ENCODE data around the gene RAB7A.

RAB7A gene

GRCh38 chr3:128800241-128801187, 74.5 kb downstream of the RAB7A start:
- Histone ChIP-seq H3K36me3 (ENCODE audit: control insufficient read depth, insufficient read depth, low read length) (peaks cover 6% of the 10 kb centered on the region), H3K9me3 (ENCODE audit: control insufficient read depth, insufficient read depth, low read length) (no peaks in the 10 kb centered on the region), H3K4me1 (ENCODE audit: control insufficient read depth, insufficient read depth, low read length) (peaks cover 4% of the 10 kb centered on the region), H3K27me3 (ENCODE audit: control insufficient read depth, insufficient read depth, low read length) (no peaks in the 10 kb centered on the region), H3K4me3 (ENCODE audit: low read depth, low read length) (no peak overlapping the region), H3K9ac (ENCODE audit: low read depth, low read length) (no peak overlapping the region)

- Histone ChIP-seq H3K27me3 (ENCODE audit: control insufficient read depth, insufficient read depth, low read length) (no peaks in the 10 kb centered on the region), H3K9me3 (ENCODE audit: control insufficient read depth, insufficient read depth, low read length) (no peaks in the 10 kb centered on the region), H3K36me3 (ENCODE audit: control insufficient read depth, insufficient read depth, low read length) (peaks cover 13% of the 10 kb centered on the region), H3K4me3 (ENCODE audit: low read depth, low read length) (no peak overlapping the region), H3K4me1 (ENCODE audit: control insufficient read depth, insufficient read depth, low read length) (peaks cover 4% of the 10 kb centered on the region), H3K9ac (ENCODE audit: low read depth, low read length) (no peak overlapping the region)
These were observed 75.9 kb downstream of the RAB7A start for GRCh38 chr3:128801779-128802380.

- no peak overlapping the region for H3K4me3 ChIP-seq (ENCODE audit: low read depth, low read length)
- peaks cover 22% of the 10 kb centered on the region for H3K36me3 ChIP-seq (ENCODE audit: control insufficient read depth, insufficient read depth, low read length)
- H3K9me3 ChIP-seq (ENCODE audit: control insufficient read depth, insufficient read depth, low read length): no peaks in the 10 kb centered on the region
- H3K9ac ChIP-seq (ENCODE audit: low read depth, low read length): no peak overlapping the region
- no peaks in the 10 kb centered on the region for H3K27me3 ChIP-seq (ENCODE audit: control insufficient read depth, insufficient read depth, low read length)
- H3K4me1 ChIP-seq (ENCODE audit: control insufficient read depth, insufficient read depth, low read length): peaks cover 4% of the 10 kb centered on the region
These were observed 77.3 kb downstream of the RAB7A start for GRCh38 chr3:128803307-128803706.

GRCh38 chr3:128804017-128804810, 78.2 kb downstream of the RAB7A start:
- no peak overlapping the region for H3K9ac ChIP-seq (ENCODE audit: low read depth, low read length)
- H3K4me1 ChIP-seq (ENCODE audit: control insufficient read depth, insufficient read depth, low read length): peaks cover 4% of the 10 kb centered on the region
- no peak overlapping the region for H3K4me3 ChIP-seq (ENCODE audit: low read depth, low read length)
- no peaks in the 10 kb centered on the region for H3K27me3 ChIP-seq (ENCODE audit: control insufficient read depth, insufficient read depth, low read length)
- H3K36me3 ChIP-seq (ENCODE audit: control insufficient read depth, insufficient read depth, low read length): peaks cover 17% of the 10 kb centered on the region
- H3K9me3 ChIP-seq (ENCODE audit: control insufficient read depth, insufficient read depth, low read length): no peaks in the 10 kb centered on the region

- Histone ChIP-seq H3K36me3 (ENCODE audit: control insufficient read depth, insufficient read depth, low read length) (peaks cover 17% of the 10 kb centered on the region), H3K4me3 (ENCODE audit: low read depth, low read length) (no peak overlapping the region), H3K27me3 (ENCODE audit: control insufficient read depth, insufficient read depth, low read length) (no peaks in the 10 kb centered on the region), H3K9ac (ENCODE audit: low read depth, low read length) (no peak overlapping the region), H3K9me3 (ENCODE audit: control insufficient read depth, insufficient read depth, low read length) (no peaks in the 10 kb centered on the region), H3K4me1 (ENCODE audit: control insufficient read depth, insufficient read depth, low read length) (peaks cover 4% of the 10 kb centered on the region)
These were observed 78.8 kb downstream of the RAB7A start for GRCh38 chr3:128804811-128805155.

GRCh38 chr3:128805772-128806171, 79.8 kb downstream of the RAB7A start:
- peaks cover 4% of the 10 kb centered on the region for H3K4me1 ChIP-seq (ENCODE audit: control insufficient read depth, insufficient read depth, low read length)
- H3K27me3 ChIP-seq (ENCODE audit: control insufficient read depth, insufficient read depth, low read length): no peaks in the 10 kb centered on the region
- peaks cover 21% of the 10 kb centered on the region for H3K36me3 ChIP-seq (ENCODE audit: control insufficient read depth, insufficient read depth, low read length)
- no peak overlapping the region for H3K4me3 ChIP-seq (ENCODE audit: low read depth, low read length)
- no peak overlapping the region for H3K9ac ChIP-seq (ENCODE audit: low read depth, low read length)
- H3K9me3 ChIP-seq (ENCODE audit: control insufficient read depth, insufficient read depth, low read length): no peaks in the 10 kb centered on the region

GRCh38 chr3:128806588-128806987, 80.6 kb downstream of the RAB7A start:
- H3K4me1 ChIP-seq (ENCODE audit: control insufficient read depth, insufficient read depth, low read length): peaks cover 4% of the 10 kb centered on the region
- H3K27me3 ChIP-seq (ENCODE audit: control insufficient read depth, insufficient read depth, low read length): no peaks in the 10 kb centered on the region
- H3K9ac ChIP-seq (ENCODE audit: low read depth, low read length): no peak overlapping the region
- H3K36me3 ChIP-seq (ENCODE audit: control insufficient read depth, insufficient read depth, low read length): peaks cover 21% of the 10 kb centered on the region
- no peak overlapping the region for H3K4me3 ChIP-seq (ENCODE audit: low read depth, low read length)
- no peaks in the 10 kb centered on the region for H3K9me3 ChIP-seq (ENCODE audit: control insufficient read depth, insufficient read depth, low read length)

GRCh38 chr3:128807186-128807830, 81.3 kb downstream of the RAB7A start:
- no peak overlapping the region for H3K4me3 ChIP-seq (ENCODE audit: low read depth, low read length)
- peaks cover 4% of the 10 kb centered on the region for H3K4me1 ChIP-seq (ENCODE audit: control insufficient read depth, insufficient read depth, low read length)
- no peaks in the 10 kb centered on the region for H3K9me3 ChIP-seq (ENCODE audit: control insufficient read depth, insufficient read depth, low read length)
- H3K9ac ChIP-seq (ENCODE audit: low read depth, low read length): no peak overlapping the region
- H3K27me3 ChIP-seq (ENCODE audit: control insufficient read depth, insufficient read depth, low read length): no peaks in the 10 kb centered on the region
- H3K36me3 ChIP-seq (ENCODE audit: control insufficient read depth, insufficient read depth, low read length): peaks cover 21% of the 10 kb centered on the region

- Histone ChIP-seq H3K4me1 (ENCODE audit: control insufficient read depth, insufficient read depth, low read length) (no peaks in the 10 kb centered on the region), H3K27me3 (ENCODE audit: control insufficient read depth, insufficient read depth, low read length) (no peaks in the 10 kb centered on the region), H3K4me3 (ENCODE audit: low read depth, low read length) (no peak overlapping the region), H3K36me3 (ENCODE audit: control insufficient read depth, insufficient read depth, low read length) (peaks cover 31% of the 10 kb centered on the region), H3K9me3 (ENCODE audit: control insufficient read depth, insufficient read depth, low read length) (no peaks in the 10 kb centered on the region), H3K9ac (ENCODE audit: low read depth, low read length) (no peak overlapping the region)
These were observed 82.7 kb downstream of the RAB7A start for GRCh38 chr3:128808672-128809071.

GRCh38 chr3:128813097-128813496, 87.1 kb downstream of the RAB7A start:
- Histone ChIP-seq H3K9me3 (ENCODE audit: control insufficient read depth, insufficient read depth, low read length) (no peaks in the 10 kb centered on the region), H3K36me3 (ENCODE audit: control insufficient read depth, insufficient read depth, low read length) (peaks cover 21% of the 10 kb centered on the region), H3K4me3 (ENCODE audit: low read depth, low read length) (no peak overlapping the region), H3K27me3 (ENCODE audit: control insufficient read depth, insufficient read depth, low read length) (no peaks in the 10 kb centered on the region), H3K4me1 (ENCODE audit: control insufficient read depth, insufficient read depth, low read length) (no peaks in the 10 kb centered on the region), H3K9ac (ENCODE audit: low read depth, low read length) (no peak overlapping the region)

- Histone ChIP-seq H3K27me3 (ENCODE audit: control insufficient read depth, insufficient read depth, low read length) (no peaks in the 10 kb centered on the region), H3K4me1 (ENCODE audit: control insufficient read depth, insufficient read depth, low read length) (no peaks in the 10 kb centered on the region), H3K9ac (ENCODE audit: low read depth, low read length) (no peak overlapping the region), H3K4me3 (ENCODE audit: low read depth, low read length) (no peak overlapping the region), H3K36me3 (ENCODE audit: control insufficient read depth, insufficient read depth, low read length) (peaks cover 21% of the 10 kb centered on the region), H3K9me3 (ENCODE audit: control insufficient read depth, insufficient read depth, low read length) (no peaks in the 10 kb centered on the region)
These were observed 88.1 kb downstream of the RAB7A start for GRCh38 chr3:128814060-128814459.

Measured in iPS-15b (cell line).